ENCODE results near the gene IFTAP.
"Not testable (repeated sequence)": the region's sequence is repeated elsewhere in the genome, so short reads cannot be mapped to it uniquely, and the experiment has no call there.

The IFTAP gene, protein sequence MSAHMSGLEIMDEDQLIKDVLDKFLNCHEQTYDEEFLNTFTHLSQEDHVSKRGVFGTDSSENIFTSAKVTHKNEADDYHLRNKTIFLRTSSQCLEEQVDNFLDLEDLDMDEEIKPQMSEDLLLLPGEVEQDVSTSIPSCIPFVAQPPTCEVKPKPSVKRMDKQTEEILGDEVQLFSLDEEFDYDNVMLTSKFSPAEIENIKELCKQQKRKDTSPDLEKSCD

DNA sequence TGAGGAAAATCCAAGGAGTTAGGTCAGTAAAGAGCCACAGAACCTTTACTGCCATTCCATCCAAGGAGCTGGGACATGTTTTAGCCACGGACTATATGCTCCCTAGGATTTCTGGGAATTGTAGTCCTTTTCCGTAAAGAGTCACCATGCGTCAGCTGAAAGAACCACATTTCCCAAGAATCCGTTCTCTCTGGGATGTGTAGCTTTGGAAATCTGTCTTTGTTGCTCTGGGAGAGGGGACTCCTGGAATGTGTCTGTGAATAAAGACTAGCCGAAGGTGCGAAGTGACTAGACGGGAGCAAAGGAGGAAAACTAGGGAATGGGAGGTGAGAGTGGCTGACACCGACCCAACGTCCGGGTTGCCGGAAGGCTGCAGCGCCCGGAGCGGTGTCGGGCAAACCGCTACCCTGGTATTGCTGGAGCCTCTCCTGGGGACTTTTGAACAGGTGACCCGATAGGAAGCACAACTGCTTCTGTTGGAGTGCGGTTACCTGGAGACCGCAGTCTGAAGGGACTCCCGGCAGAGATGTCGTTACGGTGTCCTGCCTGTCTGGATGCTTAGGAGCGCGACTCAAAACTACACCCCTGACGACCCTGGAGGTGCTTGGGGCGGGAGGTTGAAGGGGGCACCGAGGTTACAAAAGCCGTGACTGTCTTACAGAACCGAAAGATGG lies at the start of gene IFTAP:
Gene IFTAP (plus strand): TSS at position 187 of the 674 bp plus-strand sequence. CDS start 15,602 bp downstream, outside the sequence.
- Histone ChIP-seq H3K27ac (peak within 1 kb of the TSS in 13 of 21 experiments; percentile 21 to 80 (median 50)), H3K4me3 (peak within 1 kb of the TSS; percentile 42 to 73 (median 63))

DNA sequence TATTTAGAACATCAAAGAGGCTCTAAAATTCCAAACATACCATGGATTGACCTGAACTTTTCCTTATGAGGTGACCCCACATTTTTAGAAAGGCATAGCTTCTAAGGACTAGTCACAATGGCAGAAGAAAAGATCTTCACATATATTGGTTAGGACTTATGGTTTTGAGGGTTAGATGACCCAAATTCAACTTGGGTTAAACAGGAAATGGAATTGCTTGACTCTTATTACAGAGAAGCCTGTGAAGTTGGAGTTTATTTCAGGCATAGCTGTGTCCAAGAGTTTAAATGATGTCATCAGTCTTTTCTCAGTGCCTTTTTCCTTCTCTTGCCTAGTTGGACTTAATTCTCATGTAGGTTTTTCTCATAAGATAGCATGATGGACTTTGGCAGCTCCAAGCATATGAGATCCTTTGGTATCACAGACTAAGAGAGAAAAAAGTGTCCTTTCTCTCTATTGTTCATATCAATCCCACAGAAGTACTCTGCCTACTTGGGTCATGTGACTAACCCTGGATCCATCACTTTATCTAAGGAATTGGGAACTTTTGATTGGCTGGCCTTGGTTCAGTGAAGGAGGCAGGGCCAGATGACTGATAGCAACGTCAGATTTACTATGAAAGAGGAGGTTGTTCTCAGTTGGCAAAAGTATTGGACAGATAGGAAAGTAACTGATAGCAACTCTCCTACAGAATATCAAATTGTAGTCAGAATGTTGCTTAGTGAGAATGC lies 43.8 kb upstream of the IFTAP start:
- H3K4me3 ChIP-seq, result no peak overlapping the region
- no peak overlapping the region for H3K27ac ChIP-seq

DNA sequence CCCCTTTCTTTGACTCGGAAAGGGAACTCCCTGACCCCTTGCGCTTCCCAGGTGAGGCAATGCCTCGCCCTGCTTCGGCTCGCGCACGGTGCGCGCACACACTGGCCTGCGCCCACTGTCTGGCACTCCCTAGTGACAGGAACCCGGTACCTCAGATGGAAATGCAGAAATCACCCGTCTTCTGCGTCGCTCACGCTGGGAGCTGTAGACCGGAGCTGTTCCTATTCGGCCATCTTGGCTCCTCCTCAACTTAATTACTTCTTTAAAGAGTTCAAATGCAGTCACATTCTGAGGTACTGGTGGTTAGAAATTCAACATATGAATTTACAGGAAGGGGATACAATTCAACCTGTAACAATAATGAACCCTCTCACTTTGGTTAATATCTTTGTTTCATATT lies 36.9 kb upstream of the IFTAP start:
- peak overlapping the region in 1 of 7 experiments; percentile 12 for H3K4me3 ChIP-seq
- H3K27ac ChIP-seq, result not testable (repeated sequence)

DNA sequence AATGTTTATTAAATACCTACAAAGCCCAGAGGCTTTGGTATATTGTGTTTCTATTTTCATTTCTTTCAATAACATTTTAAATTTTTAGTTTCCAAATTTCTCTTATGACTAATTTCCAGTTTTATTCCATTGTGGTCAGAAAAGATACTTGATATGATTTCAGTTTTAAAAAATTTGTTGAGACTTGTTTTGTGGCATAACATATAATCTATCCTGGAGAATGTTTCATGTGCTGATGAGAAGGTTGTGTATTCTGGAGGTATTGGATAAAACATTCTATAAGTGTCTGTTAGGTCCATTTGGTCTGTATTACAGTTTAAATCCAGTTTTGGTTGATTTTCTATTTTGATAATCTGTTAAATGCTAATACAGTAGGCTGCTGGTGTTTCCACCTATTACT lies 36.3 kb upstream of the IFTAP start:
- no peak overlapping the region for H3K4me3 ChIP-seq
- peak overlapping the region in 1 of 21 experiments; percentile 63 for H3K27ac ChIP-seq

DNA sequence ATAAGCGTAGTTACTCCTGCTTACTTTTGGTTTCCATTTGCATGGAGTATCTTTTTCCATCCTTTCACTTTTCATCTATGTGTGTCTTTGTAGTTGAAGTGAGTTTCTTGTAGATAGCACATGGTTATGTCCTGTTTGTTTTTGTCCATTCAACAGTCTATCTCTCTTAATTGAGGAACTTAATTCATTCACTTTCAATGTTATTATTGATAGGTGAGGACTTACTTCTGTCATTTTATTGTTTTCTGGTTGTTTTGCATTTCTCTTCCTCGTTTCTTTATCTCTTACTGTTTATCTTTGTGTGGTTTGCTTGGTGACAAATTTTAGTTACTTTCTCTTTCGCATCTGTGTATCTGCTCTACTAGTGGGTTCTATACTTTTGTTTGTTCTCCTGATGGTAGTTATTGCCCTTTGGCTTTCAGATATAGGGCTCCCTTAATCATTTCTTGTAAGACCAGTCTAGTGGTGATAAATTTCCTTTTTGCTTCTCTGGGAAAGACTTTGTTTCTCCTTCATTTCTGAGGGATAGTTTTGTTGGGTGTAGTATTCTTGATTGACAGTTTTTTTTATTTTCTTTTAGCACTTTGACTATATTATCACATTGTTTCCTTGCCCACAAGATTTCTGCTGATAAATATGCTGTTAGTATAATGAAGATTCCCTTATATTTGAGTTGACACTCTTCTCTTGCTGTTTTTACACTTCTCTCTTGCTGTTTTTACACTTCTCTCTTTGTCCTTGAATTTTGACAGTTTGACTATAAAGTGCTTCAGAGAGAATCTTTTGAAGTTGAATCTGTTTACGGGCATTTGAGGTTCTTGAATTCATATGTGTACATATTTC lies 35.5 kb upstream of the IFTAP start:
- Histone ChIP-seq H3K27ac (peak overlapping the region in 2 of 21 experiments; percentile 18 to 63), H3K4me3 (no peak overlapping the region)

DNA sequence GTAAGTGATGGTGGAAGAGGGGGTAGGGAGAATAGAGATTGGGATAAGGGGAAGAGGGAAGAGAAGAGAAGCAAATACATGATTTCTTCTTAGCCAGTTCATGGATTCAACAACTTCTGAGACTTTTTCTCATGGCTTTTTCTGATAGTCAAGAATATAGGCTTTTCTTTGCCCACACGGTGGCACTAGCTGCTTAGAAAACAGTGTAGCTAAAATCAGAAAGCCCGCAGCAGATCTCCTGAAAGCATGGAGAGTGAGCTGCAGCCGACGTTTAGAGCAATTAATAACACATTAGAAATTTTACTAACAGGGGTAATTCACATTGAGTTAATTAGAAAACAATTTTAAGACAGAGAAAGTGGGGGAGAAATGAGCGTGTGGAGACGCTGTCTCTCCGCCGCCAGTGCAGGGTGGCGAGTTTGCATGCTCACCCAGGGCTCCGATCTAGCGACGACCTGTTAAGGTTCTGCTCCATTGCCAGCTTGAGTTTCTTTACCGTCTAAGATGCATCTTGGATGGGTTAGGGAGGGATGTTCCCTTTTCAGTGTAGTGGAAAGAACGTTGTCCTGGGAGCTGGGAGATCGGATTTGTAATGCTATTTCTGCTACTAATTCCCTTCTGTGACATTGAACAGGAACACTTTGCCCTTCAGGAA lies 29.8 kb upstream of the IFTAP start:
- no peak overlapping the region for H3K27ac ChIP-seq
- peak overlapping the region in 2 of 7 experiments; percentile 7 to 34 for H3K4me3 ChIP-seq

DNA sequence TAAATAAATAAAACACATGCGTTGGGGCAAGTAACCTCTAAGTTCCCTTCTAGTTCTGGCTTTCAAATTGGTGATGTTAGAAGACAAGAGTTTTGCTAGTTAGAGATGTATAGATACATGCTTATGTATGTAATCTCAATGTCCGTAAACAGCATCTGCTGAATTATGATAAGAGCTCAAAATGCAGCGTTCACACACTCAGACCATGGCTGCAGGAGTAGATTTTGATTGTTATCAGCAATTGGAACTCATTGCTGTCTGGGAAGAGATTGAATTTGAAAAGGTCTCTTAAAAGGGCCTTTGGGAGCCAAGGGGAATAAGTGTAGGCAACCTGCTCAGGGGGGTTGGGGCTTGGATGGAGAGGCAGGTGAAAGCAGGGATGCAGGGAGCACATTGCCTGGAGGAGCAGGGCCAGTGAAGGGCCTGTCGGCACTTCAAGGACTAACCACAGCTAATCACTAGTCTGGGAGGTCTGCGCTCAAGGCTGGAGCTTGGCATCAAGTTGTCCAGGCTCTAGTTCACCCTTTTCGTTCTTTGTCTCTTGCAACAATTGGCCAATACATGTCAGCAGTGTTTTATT lies 29.2 kb upstream of the IFTAP start:
- Histone ChIP-seq H3K27ac (no peak overlapping the region), H3K4me3 (no peak overlapping the region)

DNA sequence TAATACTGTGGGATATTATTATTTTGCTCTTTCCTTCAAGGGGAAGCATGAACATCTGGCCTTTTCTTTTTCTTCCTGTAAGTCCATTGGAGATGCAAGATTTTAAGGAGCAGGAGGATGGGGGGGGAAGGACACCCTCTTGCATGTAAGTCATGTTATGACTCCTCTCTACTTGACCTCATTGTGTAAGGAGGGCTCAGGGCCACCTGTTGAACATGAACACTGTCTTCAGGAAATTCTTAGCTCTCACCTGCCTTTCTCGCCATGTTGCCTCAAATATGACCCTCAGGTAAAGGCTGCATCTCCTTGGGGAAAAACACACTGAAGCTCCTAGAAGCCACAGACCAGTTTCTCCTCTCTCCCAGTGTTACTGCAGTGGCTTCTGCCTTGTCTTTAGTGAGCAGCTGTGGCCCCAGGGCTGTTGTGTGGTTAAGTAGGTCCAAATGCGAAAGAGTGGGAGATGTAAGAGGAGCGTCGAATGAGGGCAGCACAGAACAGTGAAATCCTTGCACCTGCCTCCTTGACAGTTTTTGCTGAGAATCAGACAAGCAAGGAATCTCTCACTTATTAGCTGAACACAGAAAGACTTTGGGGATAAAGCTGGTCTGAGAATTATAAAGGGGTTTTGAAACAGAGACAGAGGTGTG lies 27.8 kb upstream of the IFTAP start:
- Histone ChIP-seq H3K4me3 (no peak overlapping the region), H3K27ac (no peak overlapping the region)

DNA sequence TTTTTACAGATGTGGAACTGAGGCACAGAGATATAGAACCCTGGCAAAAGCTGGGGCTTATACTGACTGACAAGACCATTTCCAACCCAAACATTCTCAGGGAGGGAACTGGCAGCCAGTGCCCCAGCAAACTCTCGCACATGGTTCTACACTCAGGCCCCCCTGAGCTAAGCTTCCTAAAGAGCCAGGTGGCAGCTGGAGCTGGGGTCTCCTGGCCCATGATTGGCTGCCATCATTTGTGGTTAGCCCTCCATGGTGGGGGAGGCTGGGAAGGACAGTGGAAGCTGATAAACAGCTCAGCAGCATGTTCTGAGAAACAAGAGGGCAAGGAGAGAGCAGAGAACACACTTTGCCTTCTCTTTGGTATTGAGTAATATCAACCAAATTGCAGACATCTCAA lies 26.6 kb upstream of the IFTAP start, which contains the start of gene RAG1:
Gene RAG1 (plus strand): TSS at position 314 of the 400 bp plus-strand sequence. CDS start 5,298 bp downstream, outside the sequence.
- Histone ChIP-seq H3K27ac (no peak within 1 kb of the TSS), H3K4me3 (no peak within 1 kb of the TSS)

DNA sequence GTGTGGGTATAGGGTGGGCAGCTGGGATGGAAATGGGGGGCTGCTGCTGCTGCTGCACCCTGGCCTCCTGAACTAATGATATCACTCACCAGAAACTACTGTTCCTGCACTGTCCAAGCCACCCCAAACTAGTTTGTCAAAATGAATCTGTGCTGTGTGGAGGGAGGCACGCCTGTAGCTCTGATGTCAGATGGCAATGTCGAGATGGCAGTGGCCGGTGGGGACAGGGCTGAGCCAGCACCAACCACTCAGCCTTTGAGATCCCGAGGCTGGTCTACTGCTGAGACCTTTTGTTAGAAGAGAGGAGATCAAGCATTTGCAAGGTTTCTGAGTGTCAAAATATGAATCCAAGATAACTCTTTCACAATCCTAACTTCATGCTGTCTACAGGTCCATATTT lies 25.2 kb upstream of the IFTAP start:
- no peak overlapping the region for H3K27ac ChIP-seq
- H3K4me3 ChIP-seq, result no peak overlapping the region

DNA sequence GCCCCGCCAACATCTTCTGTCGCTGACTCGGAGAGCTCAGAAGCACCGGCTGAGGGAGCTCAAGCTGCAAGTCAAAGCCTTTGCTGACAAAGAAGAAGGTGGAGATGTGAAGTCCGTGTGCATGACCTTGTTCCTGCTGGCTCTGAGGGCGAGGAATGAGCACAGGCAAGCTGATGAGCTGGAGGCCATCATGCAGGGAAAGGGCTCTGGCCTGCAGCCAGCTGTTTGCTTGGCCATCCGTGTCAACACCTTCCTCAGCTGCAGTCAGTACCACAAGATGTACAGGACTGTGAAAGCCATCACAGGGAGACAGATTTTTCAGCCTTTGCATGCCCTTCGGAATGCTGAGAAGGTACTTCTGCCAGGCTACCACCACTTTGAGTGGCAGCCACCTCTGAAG lies 19.8 kb upstream of the IFTAP start:
- Histone ChIP-seq H3K27ac (no peak overlapping the region), H3K4me3 (no peak overlapping the region)

DNA sequence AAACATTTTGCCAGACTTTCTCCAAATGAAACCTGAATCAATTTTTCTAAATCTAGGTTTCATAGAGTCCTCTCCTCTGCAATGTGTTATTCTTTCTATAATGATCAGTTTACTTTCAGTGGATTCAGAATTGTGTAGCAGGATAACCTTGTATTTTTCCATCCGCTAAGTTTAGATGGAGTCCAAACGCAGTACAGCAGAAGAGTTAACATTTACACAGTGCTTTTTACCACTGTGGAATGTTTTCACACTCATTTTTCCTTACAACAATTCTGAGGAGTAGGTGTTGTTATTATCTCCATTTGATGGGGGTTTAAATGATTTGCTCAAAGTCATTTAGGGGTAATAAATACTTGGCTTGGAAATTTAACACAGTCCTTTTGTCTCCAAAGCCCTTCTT lies 16.9 kb upstream of the IFTAP start:
- no peak overlapping the region for H3K27ac ChIP-seq
- H3K4me3 ChIP-seq, result no peak overlapping the region

DNA sequence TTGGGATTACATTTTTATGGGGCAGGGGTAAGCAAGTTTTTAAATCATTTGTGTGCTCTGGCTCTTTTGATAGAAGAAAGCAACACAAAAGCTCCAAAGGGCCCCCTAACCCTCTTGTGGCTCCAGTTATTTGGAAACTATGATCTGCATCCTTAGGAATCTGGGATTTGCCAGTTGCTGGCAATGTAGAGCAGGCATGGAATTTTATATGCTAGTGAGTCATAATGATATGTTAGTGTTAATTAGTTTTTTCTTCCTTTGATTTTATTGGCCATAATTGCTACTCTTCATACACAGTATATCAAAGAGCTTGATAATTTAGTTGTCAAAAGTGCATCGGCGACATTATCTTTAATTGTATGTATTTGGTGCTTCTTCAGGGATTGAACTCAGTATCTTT lies 16.4 kb upstream of the IFTAP start:
- Histone ChIP-seq H3K27ac (no peak overlapping the region), H3K4me3 (no peak overlapping the region)

DNA sequence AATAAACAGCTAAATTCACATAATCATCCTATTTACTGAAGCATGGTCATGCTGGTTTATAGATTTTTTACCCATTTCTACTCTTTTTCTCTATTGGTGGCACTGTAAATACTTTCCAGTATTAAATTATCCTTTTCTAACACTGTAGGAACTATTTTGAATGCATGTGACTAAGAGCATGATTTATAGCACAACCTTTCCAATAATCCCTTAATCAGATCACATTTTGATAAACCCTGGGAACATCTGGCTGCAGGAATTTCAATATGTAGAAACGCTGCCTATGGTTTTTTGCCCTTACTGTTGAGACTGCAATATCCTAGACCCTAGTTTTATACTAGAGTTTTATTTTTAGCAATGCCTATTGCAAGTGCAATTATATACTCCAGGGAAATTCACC lies 15.8 kb upstream of the IFTAP start:
- no peak overlapping the region for H3K27ac ChIP-seq
- H3K4me3 ChIP-seq, result no peak overlapping the region

DNA sequence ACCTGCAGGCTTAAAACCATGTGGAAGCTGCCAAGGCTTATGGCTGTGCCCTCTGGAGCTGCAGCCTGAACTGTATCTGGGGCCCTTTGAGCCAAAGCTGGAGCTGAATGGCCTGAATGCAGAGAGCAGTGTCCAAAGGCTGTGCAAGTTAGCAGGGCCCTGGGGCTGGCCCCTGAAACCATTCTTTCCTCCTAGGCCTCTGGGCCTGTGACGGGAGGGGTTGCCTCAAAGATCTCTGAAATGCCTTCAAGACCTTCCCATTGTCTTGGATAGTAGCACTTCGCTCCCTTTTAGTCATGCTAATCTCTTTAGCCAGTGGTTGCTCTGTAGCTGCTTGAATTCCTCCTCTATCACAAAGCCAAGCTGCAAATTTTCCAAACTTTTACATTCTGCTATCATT lies 12.8 kb upstream of the IFTAP start:
- H3K27ac ChIP-seq, result no peak overlapping the region

DNA sequence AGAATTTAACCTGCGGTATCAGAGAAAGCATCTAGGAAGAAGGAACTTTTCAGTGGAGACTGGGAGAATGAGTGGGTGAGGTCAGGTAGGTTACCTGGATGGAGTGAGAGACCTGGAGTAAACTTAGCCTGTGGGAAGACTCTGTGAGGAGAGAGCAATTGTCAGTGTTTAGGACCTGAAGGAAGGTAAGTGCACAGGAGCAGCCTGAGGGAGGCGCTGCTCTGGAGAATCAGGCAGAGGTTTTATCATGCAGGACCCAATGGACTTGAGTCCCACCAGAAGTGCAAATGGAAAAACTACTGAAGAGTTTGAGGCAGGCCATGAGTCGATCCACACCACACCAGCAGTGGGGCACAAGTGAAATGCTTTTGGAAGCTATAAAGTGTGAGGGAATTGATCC lies 10.6 kb upstream of the IFTAP start:
- Histone ChIP-seq H3K27ac (no peak overlapping the region), H3K4me3 (no peak overlapping the region)

More for the DNA sequence above, 12.8 kb upstream of the IFTAP start:
- H3K4me3 ChIP-seq, result no peak overlapping the region

DNA sequence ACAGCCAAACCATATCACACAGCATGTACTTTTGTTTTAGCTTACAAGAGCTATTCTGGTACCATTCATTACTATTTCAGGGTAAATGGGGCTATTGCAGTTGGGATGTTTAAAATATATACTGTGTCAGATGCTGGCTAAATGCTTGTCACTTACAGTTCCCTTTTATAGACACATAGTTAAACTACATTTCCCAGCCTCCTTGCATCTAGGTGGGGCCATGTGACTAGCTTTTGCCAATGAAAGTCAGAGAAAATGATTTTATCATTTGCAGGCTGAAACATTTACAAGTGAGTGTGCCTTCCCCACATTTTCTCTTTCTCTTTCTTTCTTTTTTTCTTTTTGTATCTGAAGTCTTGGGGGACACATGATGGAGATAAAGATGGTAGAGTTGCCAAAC lies 7.8 kb upstream of the IFTAP start:
- H3K27ac ChIP-seq, result no peak overlapping the region
- no peak overlapping the region for H3K4me3 ChIP-seq

DNA sequence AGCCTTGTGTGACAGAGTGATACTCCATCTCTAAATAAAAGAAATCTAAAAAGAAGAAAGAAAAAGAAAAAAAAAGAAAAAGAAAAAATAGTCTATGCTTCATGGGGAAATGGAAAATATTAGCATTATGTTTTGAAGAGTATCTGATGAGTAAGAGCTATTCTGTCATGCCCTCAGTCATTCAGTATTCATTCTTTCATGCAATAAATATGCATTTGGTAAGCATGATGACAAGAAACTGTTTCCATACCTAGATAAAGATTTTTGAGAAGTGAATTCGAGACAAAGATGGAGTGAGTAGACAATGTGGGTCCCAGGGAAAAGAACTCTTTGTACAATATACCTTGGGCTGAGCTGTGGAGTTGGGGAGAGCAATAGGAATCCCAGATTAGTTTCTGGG lies 6.2 kb upstream of the IFTAP start:
- no peak overlapping the region for H3K4me3 ChIP-seq
- H3K27ac ChIP-seq, result no peak overlapping the region

DNA sequence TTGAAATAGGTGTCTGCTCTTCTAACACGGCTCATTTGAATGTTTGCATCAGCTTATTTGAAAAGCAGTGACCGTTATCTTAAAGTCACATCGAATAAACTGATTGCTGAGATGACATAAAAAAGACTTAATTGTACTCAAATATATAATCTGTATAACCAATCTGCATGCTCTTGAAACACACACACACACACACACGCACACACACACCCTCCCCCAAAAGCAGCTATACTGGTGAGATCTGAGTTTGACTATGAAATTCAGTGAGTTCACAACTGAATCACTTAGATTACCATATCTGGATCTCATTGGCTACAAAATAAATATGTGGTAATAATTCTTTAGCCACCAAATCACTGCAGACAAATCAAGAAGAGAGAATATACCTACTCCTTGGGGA lies 3.8 kb upstream of the IFTAP start:
- H3K27ac ChIP-seq, result no peak overlapping the region
- no peak overlapping the region for H3K4me3 ChIP-seq
